Sciatic nerve (tissue), 2 donors: ENCODE measurements around the gene UROC1. TPM values are rescaled to one million over a fixed set of nuclear protein-coding genes. Genes with fewer than 3 reads are reported as not detected.
A peak's percentile ranks its signal among the peaks of the same experiment; 100 is the strongest.
"Not testable (repeated sequence)": the region's sequence is repeated elsewhere in the genome, so short reads cannot be mapped to it uniquely, and the experiment has no call there.

Experiments used
- ATAC-seq: fragments of 200-7000 bp; cut with Tn5 transposase; one replicate; pipeline ENCODE4 v1.9.1; 2020; ENCODE audit warnings: mild to moderate bottlenecking, moderate library complexity
- DNase-seq: peaks from one replicate; pipeline ENCODE4 v3.0.0-alpha.2; 2020; ENCODE audit warnings: low spot score
- intact Hi-C: fragments of 100-400 bp; cut with DNase I; formaldehyde crosslinking; loops from one replicate; pipeline ENCODE4 v1.14.2; 2022
- total RNA-seq: library from RNA; stranded (reverse); fragmentation: NEBNext Ultra II Directional; extraction: Animal tissue kit (Norgen Biotek cat#: 25700); gene quantifications from one replicate; pipeline ENCODE4 v1.2.1, GENCODE V29; 2021
- donor health status: DM: no; HTN: no; CAD: no.
- donor health status: DM: no; HTN: no; CAD: no.

Gene UROC1
- total RNA-seq, 1 donor from 2014 or later = not detected

GRCh38 chr3:126536126-126536525 is 18.6 kb upstream of the UROC1 start:
- peak; percentile 27 for DNase-seq
- intact Hi-C loops = no loop called here
- no peak for ATAC-seq

GRCh38 chr3:126535636-126536035 is 18.1 kb upstream of the UROC1 start:
- no peak for DNase-seq

GRCh38 chr3:126534716-126535115 is 17.1 kb upstream of the UROC1 start:
- intact Hi-C loops, ATAC-seq, DNase-seq: not testable (repeated sequence)

More at GRCh38 chr3:126535636-126536035, 18.1 kb upstream of the UROC1 start:
- no peak for ATAC-seq
- intact Hi-C loops = no loop called here

GRCh38 chr3:126533506-126533905 is 15.9 kb upstream of the UROC1 start:
- no peak for ATAC-seq
- intact Hi-C loops = no loop called here

GRCh38 chr3:126531051-126531330 is 13.4 kb upstream of the UROC1 start:
- ATAC-seq (no peak), DNase-seq (no peak)
- intact Hi-C loops = no loop called here

More at GRCh38 chr3:126533506-126533905, 15.9 kb upstream of the UROC1 start:
- no peak for DNase-seq

GRCh38 chr3:126530171-126531050 is 12.8 kb upstream of the UROC1 start:
- DNase-seq = no peak
- intact Hi-C loops = no loop called here
- ATAC-seq = peak; percentile 73

GRCh38 chr3:126529585-126530170 is 12.1 kb upstream of the UROC1 start:
- intact Hi-C loops = no loop called here
- ATAC-seq = no peak
- no peak for DNase-seq

- ATAC-seq = no peak
- no peak for DNase-seq
- intact Hi-C loops = no loop called here
Measured at GRCh38 chr3:126528800-126529541, 11.4 kb upstream of the UROC1 start.

GRCh38 chr3:126528419-126528799 is 10.8 kb upstream of the UROC1 start:
- no peak for ATAC-seq
- no peak for DNase-seq
- intact Hi-C loops = no loop called here

GRCh38 chr3:126527455-126528211 is 10.1 kb upstream of the UROC1 start:
- ATAC-seq = no peak
- intact Hi-C loops = no loop called here
- DNase-seq = no peak

GRCh38 chr3:126527006-126527405 is 9.4 kb upstream of the UROC1 start:
- DNase-seq (no peak), ATAC-seq (no peak)
- intact Hi-C loops = no loop called here

- intact Hi-C loops = no loop called here
- ATAC-seq (no peak), DNase-seq (no peak)
Measured at GRCh38 chr3:126526668-126527005, 9.1 kb upstream of the UROC1 start.

GRCh38 chr3:126525853-126526667 is 8.5 kb upstream of the UROC1 start:
- DNase-seq (no peak), ATAC-seq (no peak)
- intact Hi-C loops = no loop called here

- ATAC-seq (no peak), DNase-seq (no peak)
- intact Hi-C loops = no loop called here
Measured at GRCh38 chr3:126525091-126525852, 7.7 kb upstream of the UROC1 start.

- intact Hi-C loops = loop anchor here (5.0 kb wide), 1 partner anchor 933 kb away; no protein-coding TSS in a partner anchor
- ATAC-seq (no peak), DNase-seq (no peak)
Measured at GRCh38 chr3:126524429-126524988, 6.9 kb upstream of the UROC1 start.

- ATAC-seq (peak; percentile 54), DNase-seq (no peak)
- intact Hi-C loops = loop anchor here (5.0 kb wide), 1 partner anchor 933 kb away; no protein-coding TSS in a partner anchor
Measured at GRCh38 chr3:126523745-126524428, 6.3 kb upstream of the UROC1 start, which contains the start of gene CHST13. CHST13 (plus strand) TSS chr3:126524155; CDS start chr3:126524333, 178 bp downstream.

- intact Hi-C loops = loop anchor here (5.0 kb wide), 1 partner anchor 935 kb away; no protein-coding TSS in a partner anchor
- peak; percentile 56 for ATAC-seq
- DNase-seq = peak; percentile 77
Measured at GRCh38 chr3:126522363-126522788, 4.8 kb upstream of the UROC1 start.
